ENCODE data around the gene GPHN. TPM values are rescaled to one million over a fixed set of nuclear protein-coding genes. Genes with fewer than 3 reads are reported as not detected.

GPHN gene
- total RNA-seq, 6 donors from 2014 or later: 24.4 to 45.1 (median 31.5) TPM

- peaks cover 0 to 5% (median 0%) of the 10 kb centered on the region in 4 donors for H3K4me1 ChIP-seq
- DNase-seq (peak in 1 of 2 donors; percentile 29), ATAC-seq (ENCODE audit: low FRiP score in 2 of 2) (peak; percentile 80 to 83)
- H3K27ac ChIP-seq: no peak overlapping the region
- H3K9me3 ChIP-seq: no peaks in the 10 kb centered on the region
- no peaks in the 10 kb centered on the region for H3K36me3 ChIP-seq
- no peaks in the 10 kb centered on the region for H3K27me3 ChIP-seq
- WGBS, 2 donors: 0 to 7% methylated on average over 1 of the region's 1 CpG
- H3K4me3 ChIP-seq: no peak overlapping the region
- peak in 5 of 6 experiments; percentile 16 to 50 (median 43) for TF ChIP-seq CTCF (IDR thresholded peaks at IDR 0.05)
- TF ChIP-seq POLR2AphosphoS5 (IDR thresholded peaks at IDR 0.05): no peak
- no peak for TF ChIP-seq EP300 (IDR thresholded peaks at IDR 0.05)
- TF ChIP-seq POLR2A (IDR thresholded peaks at IDR 0.05): no peak
Measured at GRCh38 chr14:66624336-66624937, 116.5 kb downstream of the GPHN start.

GRCh38 chr14:66628636-66629035 lies 120.7 kb downstream of the GPHN start:
- ATAC-seq (ENCODE audit: low FRiP score in 2 of 2): no peak
- no peak overlapping the region for H3K4me3 ChIP-seq

GRCh38 chr14:66629499-66629898 lies 121.6 kb downstream of the GPHN start:
- ATAC-seq (ENCODE audit: low FRiP score in 2 of 2): no peak
- H3K27me3 ChIP-seq: no peaks in the 10 kb centered on the region
- H3K9me3 ChIP-seq: no peaks in the 10 kb centered on the region

More at GRCh38 chr14:66628636-66629035, 120.7 kb downstream of the GPHN start:
- DNase-seq: no peak
- no peaks in the 10 kb centered on the region for H3K36me3 ChIP-seq
- TF ChIP-seq POLR2AphosphoS5 (IDR thresholded peaks at IDR 0.05) (no peak), CTCF (IDR thresholded peaks at IDR 0.05) (no peak), EP300 (IDR thresholded peaks at IDR 0.05) (no peak), POLR2A (IDR thresholded peaks at IDR 0.05) (no peak)
- no peak overlapping the region for H3K27ac ChIP-seq
- H3K9me3 ChIP-seq: no peaks in the 10 kb centered on the region
- peaks cover 0 to 5% (median 0%) of the 10 kb centered on the region in 4 donors for H3K4me1 ChIP-seq
- no peaks in the 10 kb centered on the region for H3K27me3 ChIP-seq

GRCh38 chr14:66634876-66635275 lies 126.9 kb downstream of the GPHN start:
- H3K4me3 ChIP-seq: no peak overlapping the region
- H3K27me3 ChIP-seq: no peaks in the 10 kb centered on the region
- TF ChIP-seq POLR2A (IDR thresholded peaks at IDR 0.05) (no peak), CTCF (IDR thresholded peaks at IDR 0.05) (no peak), EP300 (IDR thresholded peaks at IDR 0.05) (no peak)
- DNase-seq (no peak), ATAC-seq (ENCODE audit: low FRiP score in 2 of 2) (no peak)
- H3K27ac ChIP-seq: no peak overlapping the region
- H3K9me3 ChIP-seq: no peaks in the 10 kb centered on the region
- H3K4me1 ChIP-seq: peaks cover 0 to 12% (median 0%) of the 10 kb centered on the region in 4 donors
- H3K36me3 ChIP-seq: no peaks in the 10 kb centered on the region

More at GRCh38 chr14:66629499-66629898, 121.6 kb downstream of the GPHN start:
- DNase-seq: no peak
- H3K4me1 ChIP-seq: peaks cover 0 to 3% (median under 1%) of the 10 kb centered on the region in 4 donors
- TF ChIP-seq POLR2AphosphoS5 (IDR thresholded peaks at IDR 0.05): no peak
- no peak for TF ChIP-seq EP300 (IDR thresholded peaks at IDR 0.05)
- no peak for TF ChIP-seq POLR2A (IDR thresholded peaks at IDR 0.05)
- no peak for TF ChIP-seq CTCF (IDR thresholded peaks at IDR 0.05)
- no peak overlapping the region for H3K4me3 ChIP-seq
- H3K36me3 ChIP-seq: no peaks in the 10 kb centered on the region
- H3K27ac ChIP-seq: no peak overlapping the region

- no peak overlapping the region for H3K4me3 ChIP-seq
- WGBS, 2 donors: 30 to 33% methylated on average over 2 of the region's 2 CpGs
- DNase-seq (no peak), ATAC-seq (ENCODE audit: low FRiP score in 2 of 2) (no peak)
- H3K27ac ChIP-seq: no peak overlapping the region
- TF ChIP-seq POLR2AphosphoS5 (IDR thresholded peaks at IDR 0.05) (no peak), EP300 (IDR thresholded peaks at IDR 0.05) (no peak), POLR2A (IDR thresholded peaks at IDR 0.05) (no peak), CTCF (IDR thresholded peaks at IDR 0.05) (no peak)
- H3K4me1 ChIP-seq: peaks cover 0 to 12% (median 0%) of the 10 kb centered on the region in 4 donors
- H3K9me3 ChIP-seq: no peaks in the 10 kb centered on the region
- H3K36me3 ChIP-seq: no peaks in the 10 kb centered on the region
- no peaks in the 10 kb centered on the region for H3K27me3 ChIP-seq
Measured at GRCh38 chr14:66635435-66635834, 127.5 kb downstream of the GPHN start.

Measured in upper lobe of left lung (tissue), 6 donors.